Activated gamma-delta T cell treated with anti-CD3 and anti-CD28 coated beads, Interleukin-2, amount 50 U/mL, for 16 hours (primary cell): ENCODE data around the gene AIFM2.
"Not testable (repeated sequence)": the region's sequence is repeated elsewhere in the genome, so short reads cannot be mapped to it uniquely, and the experiment has no call there.

Source experiments
- DNase-seq: peaks from one replicate; pipeline ENCODE4 v3.0.0-alpha.2; 2020; ENCODE audit warnings: low read depth

Gene AIFM2

DNA sequence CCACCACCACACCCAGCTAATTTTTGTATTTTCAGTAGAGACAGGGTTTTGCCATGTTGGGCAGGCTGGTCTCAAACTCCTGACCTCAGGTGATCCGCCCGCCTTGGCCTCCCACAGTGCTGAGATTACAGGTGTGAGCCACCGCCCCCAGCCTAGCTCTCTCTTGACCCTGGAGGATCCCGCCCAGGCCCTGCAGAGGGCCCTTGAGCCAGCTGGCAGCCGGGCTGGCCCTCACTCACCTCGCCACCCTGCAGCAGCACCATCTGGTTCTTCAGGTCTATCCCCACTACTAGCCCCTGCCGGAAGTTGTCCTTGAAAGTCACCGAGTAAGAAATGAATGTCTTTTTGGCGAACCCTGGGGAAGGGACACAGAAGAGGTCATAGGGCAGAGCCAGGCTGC lies 9.5 kb downstream of the AIFM2 start:
- not testable (repeated sequence) for DNase-seq

DNA sequence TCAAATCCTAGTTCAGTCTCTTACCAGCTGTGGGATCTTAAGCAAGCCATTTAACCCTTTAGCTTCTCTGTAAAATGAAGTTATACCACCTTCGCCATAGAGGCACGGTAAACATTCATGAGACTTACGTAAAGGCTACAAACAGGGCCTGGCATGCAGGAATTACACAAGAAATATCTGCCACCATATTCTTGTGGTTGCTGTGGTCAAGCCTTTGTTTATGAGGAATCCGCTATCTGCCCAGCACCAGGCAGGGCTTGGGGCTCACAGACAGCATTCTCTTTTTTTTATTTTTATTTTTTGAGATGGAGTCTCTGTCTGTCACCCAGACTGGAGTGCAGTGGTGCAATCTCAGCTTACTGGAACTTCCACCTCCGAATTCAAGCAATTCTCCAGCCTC lies 9.9 kb downstream of the AIFM2 start:
- no peak for DNase-seq

DNA sequence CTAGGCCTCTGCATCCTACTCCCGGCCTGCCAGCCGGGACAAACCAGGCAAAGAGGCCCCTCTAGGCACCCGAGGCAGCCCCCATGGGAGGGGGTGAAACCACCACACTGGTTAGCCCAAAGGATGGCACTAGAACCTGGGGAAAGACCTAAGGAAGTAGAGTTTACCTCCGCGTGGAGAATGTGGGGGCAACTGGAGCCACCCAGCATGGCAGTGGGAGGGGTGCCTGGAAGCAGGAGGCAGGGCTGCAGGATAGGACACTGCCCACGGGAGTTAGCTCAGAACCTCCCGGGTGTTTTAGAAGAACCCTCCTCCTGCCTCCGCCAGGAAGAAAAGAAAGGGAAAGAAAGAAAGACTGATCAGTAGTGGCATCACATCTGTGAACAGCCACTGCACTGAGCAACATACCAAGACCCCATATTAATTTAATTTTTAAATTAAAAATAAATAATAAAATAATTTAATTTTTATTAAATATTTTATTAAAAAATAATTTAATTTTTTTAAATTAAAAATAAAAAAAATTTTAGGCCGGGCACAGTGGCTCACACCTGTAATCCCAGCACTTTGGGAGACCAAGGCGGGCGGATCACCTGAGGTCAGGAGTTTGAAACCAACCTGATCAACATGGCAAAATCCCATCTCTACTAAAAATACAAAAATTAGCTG lies 11.2 kb downstream of the AIFM2 start:
- no peak for DNase-seq

DNA sequence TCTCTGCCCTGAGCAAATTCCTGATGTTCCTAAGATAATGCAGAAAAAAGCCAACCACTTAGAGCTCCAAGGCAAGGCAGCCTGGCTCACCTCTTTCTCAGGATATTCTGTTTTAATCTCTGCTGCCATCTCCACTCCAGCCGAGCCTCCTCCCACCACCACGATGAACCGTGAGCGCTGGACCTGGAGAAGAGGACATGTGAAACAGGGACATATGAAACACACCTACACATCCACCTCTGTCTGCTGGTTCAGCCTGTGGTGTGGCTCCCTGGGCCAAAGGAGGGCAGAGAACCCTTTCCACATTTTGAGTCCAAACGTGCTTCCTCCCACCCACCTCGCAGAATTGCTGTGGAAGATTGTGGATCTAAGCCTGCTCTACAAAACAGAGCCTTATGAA lies 12.2 kb downstream of the AIFM2 start:
- no peak for DNase-seq

DNA sequence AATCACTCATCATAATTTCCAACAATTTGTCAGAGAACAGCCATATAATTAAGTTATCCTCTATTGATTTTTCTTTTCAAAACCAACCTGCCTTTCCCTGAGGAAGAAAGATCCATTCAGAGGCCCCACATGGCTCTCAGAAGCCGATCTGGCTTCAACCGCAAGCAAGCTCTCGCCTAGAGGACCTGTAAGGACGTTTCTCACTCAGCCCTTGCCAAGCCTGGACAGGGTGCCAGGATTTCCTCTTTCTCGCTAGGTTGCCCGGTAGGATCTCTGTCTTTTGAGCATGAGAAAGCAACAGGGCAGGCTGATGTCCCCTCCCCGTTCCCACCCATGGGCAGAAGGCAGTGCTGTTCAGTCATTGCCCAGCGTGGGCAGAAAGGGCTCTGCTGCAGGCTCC lies 13.0 kb downstream of the AIFM2 start:
- DNase-seq: no peak

DNA sequence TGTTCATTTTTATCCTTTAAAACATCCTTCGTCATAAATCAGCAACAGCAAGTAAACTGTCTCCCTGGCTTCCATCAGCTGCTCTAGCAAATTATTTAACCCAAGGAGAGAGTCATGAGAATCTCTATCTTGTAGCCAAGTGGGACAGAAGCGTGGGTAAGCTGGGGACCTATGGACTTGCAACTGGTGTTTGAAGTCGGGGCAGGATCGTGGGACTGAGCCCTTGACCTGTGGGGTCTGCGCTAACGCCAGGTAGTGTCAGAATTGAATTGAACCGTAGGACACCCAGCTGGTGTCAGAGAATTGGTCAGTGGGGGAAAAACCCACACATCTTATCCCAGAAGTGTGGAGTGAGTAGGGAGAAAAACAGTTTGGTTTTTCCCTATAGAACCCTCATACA lies 13.4 kb downstream of the AIFM2 start:
- DNase-seq: no peak

DNA sequence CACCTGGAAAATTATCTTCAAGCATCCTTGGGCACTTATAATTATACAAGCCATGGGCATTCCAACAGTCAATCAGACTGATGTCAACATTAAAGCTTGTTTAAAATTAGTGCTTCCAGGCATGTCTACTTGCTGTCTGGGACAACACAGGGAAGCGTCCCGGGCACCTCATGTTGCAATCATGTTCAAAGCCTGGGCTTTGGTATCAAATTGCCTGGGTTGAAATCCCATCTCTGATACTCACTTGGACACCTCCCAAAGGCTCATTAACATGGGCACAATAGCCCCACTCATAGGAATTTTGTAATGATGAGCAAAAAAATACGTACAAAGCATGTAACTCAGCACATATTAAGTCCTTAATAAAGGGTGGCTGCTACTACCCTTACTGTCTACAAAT lies 14.4 kb downstream of the AIFM2 start:
- DNase-seq: no peak

DNA sequence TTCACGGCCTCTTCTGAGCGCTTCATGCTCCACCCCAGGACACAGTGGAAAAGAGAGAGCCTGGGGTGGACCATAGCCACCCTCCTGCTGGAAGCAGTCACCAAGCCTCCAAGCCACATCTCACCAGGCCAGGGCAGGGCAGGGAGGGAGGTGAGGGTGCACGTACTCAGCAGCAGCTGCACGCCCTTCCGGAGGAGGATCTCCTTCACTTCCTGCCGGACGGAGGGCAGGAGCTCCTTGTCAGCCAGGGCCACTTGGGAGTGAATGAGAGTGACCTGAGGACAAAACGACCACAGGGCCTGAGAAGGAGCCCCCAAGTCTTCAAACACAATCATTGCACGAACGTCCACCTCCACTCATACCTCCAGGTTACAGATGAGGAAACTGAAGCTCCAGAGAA lies 15.0 kb downstream of the AIFM2 start:
- DNase-seq: no peak

DNA sequence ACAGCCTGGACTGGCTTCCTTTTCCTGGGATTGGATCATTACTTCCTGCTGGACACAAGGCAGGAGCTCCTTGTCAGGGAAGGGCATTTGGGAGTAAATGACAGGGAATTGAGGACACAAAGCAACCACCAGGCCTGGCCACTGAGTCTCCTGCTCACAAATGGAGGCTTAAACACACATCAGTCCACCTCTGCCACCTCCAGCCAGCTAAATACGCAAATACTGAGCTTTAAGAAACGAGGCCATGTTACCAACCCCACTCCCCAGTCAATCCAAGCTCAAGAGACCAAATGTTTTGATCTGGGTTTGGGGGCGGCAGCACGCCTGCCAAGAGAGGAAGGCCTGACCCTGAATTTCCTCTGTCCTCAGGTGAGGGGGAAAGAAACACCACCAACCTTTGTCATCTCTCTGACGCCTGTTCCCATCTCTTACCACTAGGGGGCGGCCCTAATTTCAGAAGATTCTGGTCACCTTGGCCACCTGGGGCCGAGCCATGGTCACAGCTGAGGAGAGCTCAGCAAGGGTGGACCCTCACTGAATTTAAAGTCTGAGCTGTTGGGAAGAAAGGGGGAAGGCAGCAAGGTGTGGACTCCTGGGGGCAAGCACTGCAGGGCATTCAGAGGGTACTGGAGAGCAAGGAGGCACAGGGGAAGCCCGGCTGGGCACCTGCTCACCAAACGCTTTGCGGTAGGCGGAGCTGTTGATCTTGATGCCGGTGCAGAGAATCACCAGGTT lies 16.5 kb downstream of the AIFM2 start:
- peak; percentile 52 for DNase-seq

DNA sequence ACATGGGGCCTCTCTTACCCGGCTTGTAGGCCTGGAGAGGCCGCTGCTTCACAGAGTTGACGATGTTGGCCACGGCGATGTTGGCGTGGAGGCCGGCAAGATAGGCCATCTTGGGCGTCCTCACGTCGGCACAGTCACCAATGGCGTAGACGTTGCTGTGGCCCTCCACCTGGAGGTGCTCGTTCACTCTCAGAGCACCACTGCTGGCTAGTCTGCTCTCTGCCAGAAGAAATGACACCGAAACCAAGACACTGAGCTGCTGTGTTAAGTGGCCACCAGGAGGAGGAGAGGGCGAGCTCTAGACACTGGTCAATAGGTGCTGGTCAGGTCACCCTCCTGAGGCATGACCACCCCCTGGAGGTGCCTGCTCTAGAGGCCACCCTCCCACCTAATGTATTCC lies 17.7 kb downstream of the AIFM2 start:
- DNase-seq: no peak

DNA sequence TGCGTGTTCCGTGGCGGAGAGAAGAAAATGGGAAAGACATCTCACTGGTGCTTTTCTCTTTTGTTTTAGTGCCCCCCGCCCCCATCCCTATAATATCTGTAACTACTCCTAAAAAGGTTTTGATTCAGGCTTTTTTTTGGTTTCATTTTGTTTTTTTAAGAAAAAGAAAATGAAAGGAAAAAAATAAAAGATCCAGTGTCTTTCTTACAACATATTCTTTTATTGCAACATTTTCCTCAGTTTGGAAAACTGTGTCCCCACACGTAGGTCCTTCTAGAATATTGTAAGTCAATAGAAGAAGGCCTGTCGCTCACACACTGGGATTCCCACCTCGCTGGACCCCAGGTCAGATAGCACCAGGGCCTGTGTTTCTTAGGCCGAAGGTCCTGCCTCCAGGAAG lies 20.6 kb downstream of the AIFM2 start:
- no peak for DNase-seq

DNA sequence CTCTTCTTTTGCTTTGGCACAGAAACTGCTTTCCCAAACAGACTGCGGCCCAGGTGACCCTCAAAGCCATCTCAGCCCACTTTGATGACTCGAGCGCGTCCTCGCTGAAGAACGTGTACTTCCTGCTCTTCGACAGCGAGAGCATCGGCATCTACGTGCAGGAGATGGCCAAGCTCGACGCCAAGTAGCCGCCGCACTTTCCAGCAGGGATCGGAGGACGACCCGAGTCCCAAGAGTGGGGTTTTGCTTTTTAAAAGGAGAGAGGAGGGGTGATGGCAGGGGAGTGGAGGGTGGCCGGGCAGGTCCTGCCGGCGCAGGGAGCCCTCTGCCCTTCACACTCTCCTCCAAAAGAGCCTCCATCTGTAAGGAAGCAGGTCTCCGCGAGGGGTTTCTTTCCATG lies 21.1 kb downstream of the AIFM2 start:
- no peak for DNase-seq

DNA sequence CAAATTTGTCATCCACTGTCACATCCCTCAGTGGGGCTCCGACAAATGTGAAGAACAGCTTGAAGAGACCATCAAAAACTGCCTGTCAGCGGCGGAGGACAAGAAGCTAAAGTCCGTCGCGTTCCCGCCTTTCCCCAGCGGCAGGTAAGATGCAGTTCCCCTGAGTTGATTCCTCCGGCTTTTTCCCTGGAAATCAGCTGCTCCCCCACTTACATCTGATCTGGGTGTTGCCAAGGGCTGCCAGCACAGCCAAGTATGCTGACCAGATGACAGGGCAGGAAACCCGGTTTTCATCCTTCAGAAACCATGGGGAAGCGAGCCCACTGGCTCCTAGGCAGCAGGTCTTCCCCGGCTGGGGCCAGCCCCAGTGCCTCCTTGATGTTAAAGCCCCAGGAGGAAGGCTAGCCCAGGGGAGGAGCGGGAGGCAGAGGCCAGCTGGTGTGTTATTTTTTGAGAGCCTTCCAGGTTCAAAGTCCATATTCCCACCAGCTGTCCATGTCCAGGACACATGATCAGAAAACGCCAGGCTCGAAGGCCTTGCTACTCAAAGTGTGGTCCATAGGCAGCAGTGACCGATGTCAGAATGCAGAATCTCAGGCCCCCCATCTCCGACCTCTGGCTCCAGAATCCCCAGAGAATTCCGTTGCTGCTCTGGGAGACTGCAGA lies 23.4 kb downstream of the AIFM2 start:
- no peak for DNase-seq

DNA sequence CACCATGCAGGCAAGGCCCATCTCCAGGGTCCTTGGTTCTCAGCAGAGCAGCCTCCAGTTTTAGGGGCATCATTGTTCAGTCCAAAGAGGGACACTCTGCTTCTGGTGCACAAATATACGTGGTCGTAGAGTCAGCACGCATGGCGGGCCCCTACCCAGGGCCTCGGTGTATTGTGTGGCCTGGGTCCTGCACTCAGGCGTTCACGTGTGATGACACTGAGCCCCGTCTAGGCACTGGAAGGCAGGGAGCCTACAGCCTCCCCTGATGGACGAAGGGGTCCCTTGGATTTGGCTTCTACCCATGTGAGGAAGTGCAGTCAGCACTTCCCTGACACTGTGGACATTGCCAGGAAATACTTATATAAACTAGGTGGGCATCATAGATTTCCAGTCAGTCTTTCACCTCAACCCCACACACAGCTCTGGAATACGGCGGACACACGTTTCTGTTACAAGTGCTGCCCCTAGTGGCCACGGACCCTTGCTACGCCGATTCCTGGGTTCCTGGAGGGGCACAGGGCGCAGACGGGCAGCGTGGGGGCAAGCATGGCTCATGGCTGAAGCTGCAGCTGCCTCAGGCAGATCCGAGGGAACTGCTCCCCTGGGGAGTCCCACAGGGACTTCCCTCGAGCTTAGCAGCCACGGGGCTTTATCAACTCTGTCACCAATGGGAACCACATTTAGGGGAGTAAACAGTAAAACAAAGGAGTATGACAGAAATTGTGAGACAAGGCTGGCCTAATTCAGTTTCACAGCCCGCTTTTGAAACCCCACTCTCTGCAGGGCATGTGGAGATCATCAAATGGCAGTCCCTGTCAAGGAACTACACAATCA lies 25.4 kb downstream of the AIFM2 start:
- DNase-seq: no peak

DNA sequence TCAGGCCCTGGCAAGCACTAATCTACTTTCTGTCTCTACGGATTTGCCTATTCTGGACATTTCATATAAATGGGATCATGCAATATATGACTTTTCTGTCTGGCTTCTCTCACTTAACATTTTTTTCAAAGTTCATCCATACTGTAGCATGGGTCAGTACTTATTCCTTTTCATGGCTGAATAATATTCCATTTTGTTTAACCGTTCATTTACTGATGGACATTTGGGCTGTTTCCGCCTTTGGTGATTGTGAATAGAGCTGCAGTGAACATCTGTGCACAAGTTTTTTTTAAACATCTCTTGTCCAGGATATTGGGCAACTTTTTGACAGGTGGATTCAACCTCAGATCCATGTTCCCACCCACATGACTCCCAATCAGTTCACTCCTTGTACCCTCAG lies 31.0 kb downstream of the AIFM2 start:
- DNase-seq: no peak

DNA sequence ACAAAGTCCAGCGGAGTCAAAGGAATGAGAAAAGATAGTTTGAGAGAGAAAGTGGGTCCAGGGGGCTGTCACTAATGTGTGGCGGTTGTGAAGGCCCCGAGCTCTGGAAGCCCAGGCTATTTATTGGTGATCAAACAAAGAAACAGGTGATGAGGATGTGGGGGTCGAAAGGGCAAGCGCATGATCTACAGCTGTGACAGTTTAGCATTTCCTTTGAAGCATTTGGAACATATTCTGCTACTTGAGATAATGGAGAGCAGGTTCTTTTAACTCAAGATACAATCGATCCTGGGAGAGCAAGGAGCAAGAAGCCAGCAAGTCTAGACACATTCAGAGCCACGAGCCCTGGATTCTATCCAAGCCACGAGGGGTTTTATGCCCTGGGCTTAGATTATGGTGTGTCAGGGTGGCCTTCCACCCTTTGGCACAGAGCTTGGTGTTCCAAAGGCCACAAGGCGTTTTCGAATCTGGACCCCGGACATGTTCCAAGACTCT lies 31.5 kb downstream of the AIFM2 start:
- DNase-seq: not testable (repeated sequence)

DNA sequence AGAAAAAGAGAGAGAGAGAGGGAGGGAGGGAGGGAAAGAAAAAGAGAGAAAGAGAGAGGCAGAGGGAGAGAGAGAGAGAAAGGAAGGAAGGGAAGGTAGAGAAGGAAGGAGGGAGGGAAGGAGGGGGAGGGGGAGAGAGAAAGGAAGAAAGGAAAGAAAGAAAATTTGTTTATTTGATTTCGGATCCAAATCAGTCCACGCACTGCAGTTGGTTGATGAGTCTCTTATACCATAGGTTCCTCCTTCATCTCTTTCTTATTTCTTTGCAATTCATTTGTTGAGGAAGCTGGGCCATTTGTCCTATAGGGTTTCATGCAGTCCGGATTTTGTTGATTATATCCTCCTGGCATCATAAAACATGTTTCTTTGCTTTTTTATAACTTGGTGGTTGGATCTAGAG lies 34.4 kb downstream of the AIFM2 start:
- DNase-seq: no peak

DNA sequence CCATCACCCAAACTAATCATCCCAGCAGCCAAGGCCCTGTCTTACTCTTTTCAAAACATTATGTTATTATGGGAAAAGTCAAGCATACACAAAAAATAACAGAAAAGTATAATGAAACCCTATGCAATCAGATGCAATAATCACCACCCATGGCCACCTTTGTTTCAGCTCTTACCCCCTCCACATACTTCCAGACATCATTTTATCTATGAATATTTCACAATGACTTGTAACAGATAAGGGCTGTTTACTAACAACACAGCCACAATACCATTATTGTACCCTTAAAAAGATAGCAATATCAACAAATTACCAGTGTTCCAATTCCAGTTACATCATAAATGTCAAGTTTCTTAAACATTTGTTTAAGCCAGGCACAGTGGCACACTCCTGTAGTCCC lies 35.2 kb downstream of the AIFM2 start:
- DNase-seq: no peak

DNA sequence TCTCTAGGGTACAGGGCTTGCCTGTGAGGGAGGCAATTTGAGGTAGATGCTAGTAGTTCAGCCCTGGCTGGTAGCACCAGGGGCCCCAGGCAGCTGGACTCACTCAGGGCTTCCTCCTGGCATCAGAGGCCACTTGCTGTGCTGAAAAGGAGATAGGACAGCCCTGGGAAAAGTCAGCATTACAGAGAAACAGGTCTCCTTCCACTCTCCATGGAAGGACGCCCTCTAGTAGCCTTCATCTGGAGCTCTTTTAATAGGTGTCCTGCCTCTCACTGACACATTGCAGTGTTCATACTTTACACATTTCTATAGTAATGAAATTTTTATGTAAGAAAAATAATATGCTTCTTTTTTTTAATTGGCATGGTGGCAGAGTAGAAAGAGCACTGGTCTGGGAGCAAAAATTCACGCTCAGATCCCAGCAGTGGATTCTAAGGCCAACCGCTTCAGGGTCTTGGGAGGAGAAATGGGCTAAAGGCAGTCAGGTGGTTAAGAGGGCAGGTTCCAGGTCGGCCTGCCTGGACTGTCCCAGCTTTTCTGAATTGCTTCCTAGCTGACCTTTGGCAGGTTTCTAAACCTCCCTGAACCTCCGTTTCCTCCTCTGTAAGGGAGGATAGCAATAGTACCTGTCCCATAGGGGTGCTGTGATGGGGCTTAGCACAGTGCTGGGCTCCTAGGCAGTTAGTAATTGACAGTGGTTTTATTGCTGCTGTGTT lies 35.8 kb downstream of the AIFM2 start:
- no peak for DNase-seq

DNA sequence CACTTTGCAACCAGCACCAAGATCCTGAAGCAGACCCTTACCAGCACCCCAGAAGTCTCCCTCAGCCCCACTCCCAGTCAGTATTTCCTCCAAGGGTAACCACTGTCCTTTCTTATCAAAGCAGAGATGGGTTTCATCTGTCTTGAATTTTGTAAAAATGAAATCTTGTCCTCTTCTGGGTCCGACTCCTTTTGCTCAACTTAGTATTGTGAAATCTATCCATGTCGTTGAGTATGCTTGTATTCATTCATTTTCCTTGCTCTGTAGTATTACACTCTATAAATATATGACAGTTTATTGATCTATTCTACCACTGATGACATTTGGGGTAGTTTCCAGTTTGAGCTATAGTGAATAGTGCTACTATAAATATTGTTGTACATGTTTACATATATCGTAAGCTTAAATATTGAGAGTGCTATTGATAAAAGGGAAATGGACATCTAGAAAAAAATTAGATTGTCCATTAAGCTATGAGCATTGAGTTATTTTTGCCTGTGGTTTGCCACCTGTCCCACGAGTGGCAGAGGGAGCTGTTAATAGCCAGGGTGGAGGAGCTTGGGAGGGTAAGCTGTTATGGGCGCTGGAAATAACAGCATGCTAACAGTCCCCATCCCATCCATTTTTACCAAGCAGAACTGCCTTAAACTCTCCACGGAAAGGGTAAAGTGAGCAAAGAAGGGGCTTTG lies 36.5 kb downstream of the AIFM2 start:
- no peak for DNase-seq

DNA sequence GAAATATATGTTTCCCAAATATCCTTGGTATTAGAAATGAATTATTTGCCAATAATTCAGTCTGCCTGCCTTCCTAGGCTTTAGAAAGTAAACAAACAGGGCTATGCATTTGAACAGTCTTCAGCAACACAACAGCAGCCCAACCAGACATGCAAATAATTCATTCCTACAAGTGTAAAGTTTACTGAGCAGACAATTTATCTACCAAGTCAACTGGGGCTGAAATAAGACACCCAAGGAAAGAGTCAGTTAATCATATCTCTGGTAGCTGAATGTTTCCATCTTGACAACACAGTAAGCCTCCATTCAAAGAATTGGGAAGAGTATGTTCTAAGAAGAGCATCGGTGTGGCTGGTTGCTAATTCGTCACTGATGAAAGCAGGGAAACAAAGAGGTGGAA lies 38.4 kb downstream of the AIFM2 start:
- no peak for DNase-seq
